HepG2 (cell line): Measurements from ENCODE around the gene CCNL1. TPM values are rescaled to one million over a fixed set of nuclear protein-coding genes. Genes with fewer than 3 reads are reported as not detected.

Experiments
- CHCHD3 ChIP-seq: sonication (generic); formaldehyde crosslinking; IDR thresholded peaks from 2 replicates; pipeline ENCODE4 v1.8.0; 2022; ENCODE audit warnings: mild to moderate bottlenecking, missing genetic modification reagents, moderate library complexity
- EEA1 ChIP-seq: sonication (generic); formaldehyde crosslinking; IDR thresholded peaks from 2 replicates; pipeline ENCODE4 v1.5.1; 2020; ENCODE audit warnings: mild to moderate bottlenecking, missing genetic modification reagents, borderline replicate concordance
- FLYWCH1 ChIP-seq: sonication (generic); formaldehyde crosslinking; IDR thresholded peaks from 2 replicates; pipeline ENCODE4 v1.8.1; 2023; ENCODE audit warnings: mild to moderate bottlenecking, missing genetic modification reagents
- GMEB1 ChIP-seq: sonication (generic); formaldehyde crosslinking; IDR thresholded peaks from 2 replicates; pipeline ENCODE4 v1.5.1; 2020; ENCODE audit warnings: missing genetic modification reagents, mild to moderate bottlenecking, borderline replicate concordance
- IRF2 ChIP-seq: IDR thresholded peaks from 2 replicates; pipeline ENCODE4 v1.6.1; 2018; ENCODE audit warnings: missing genetic modification reagents, missing compliant biosample characterization
- KLF6 ChIP-seq: IDR thresholded peaks from 2 replicates; pipeline ENCODE4 v1.8.0; 2016; ENCODE audit warnings: missing biosample characterization, missing genetic modification reagents
- MYPOP ChIP-seq: sonication (generic); formaldehyde crosslinking; IDR thresholded peaks from 2 replicates; pipeline ENCODE4 v1.8.1; 2023; ENCODE audit warnings: mild to moderate bottlenecking, moderate library complexity, missing genetic modification reagents
- RNF219 ChIP-seq: sonication (generic); formaldehyde crosslinking; IDR thresholded peaks from 2 replicates; pipeline ENCODE4 v1.5.0; 2020; ENCODE audit warnings: mild to moderate bottlenecking, missing genetic modification reagents
- SKIL ChIP-seq: sonication (generic); formaldehyde crosslinking; IDR thresholded peaks from 2 replicates; pipeline ENCODE4 v1.8.0; 2022; ENCODE audit warnings: missing genetic modification reagents, mild to moderate bottlenecking, moderate library complexity, borderline replicate concordance
- SMAD3 ChIP-seq: sonication (generic); formaldehyde crosslinking; IDR thresholded peaks from 2 replicates; pipeline ENCODE4 v1.4.0; 2020; ENCODE audit warnings: missing genetic modification reagents
- SMYD3 ChIP-seq: sonication (generic); formaldehyde crosslinking; IDR thresholded peaks from 2 replicates; pipeline ENCODE4 v1.8.1; 2023; ENCODE audit warnings: mild to moderate bottlenecking, missing genetic modification reagents
- ZFP90 ChIP-seq: sonication (generic); formaldehyde crosslinking; IDR thresholded peaks from 2 replicates; pipeline ENCODE4 v1.8.0; 2022; ENCODE audit warnings: missing genetic modification reagents, mild to moderate bottlenecking, inconsistent platforms, borderline replicate concordance
- ZKSCAN8 ChIP-seq: IDR thresholded peaks from 2 replicates; pipeline ENCODE4 v1.6.1; 2016; ENCODE audit warnings: borderline replicate concordance, missing genetic modification reagents, missing compliant biosample characterization
- ZNF280D ChIP-seq: sonication (generic); formaldehyde crosslinking; IDR thresholded peaks from 2 replicates; pipeline ENCODE4 v1.5.1; 2020; ENCODE audit warnings: mild to moderate bottlenecking, missing genetic modification reagents
- ZNF335 ChIP-seq: sonication (generic); formaldehyde crosslinking; IDR thresholded peaks from 2 replicates; pipeline ENCODE4 v1.4.0; 2020; ENCODE audit warnings: missing genetic modification reagents
- ZNF597 ChIP-seq: sonication (generic); formaldehyde crosslinking; IDR thresholded peaks from 2 replicates; pipeline ENCODE4 v1.5.0; 2020; ENCODE audit warnings: missing genetic modification reagents
- ZNF883 ChIP-seq: sonication (generic); formaldehyde crosslinking; IDR thresholded peaks from 2 replicates; pipeline ENCODE4 v1.5.1; 2020; ENCODE audit warnings: mild to moderate bottlenecking, missing genetic modification reagents; ENCODE audit errors: not compliant biosample characterization
- polyA plus RNA-seq, 8 experiments: library from polyadenylated mRNA; depleted of rRNA in 3 of 8; stranded (reverse) in 7 of 8; unstranded in 1 of 8; fragments of >200 nt; fragmentation: Illumina TruSeq in 4 of 8; extraction: Trizol in 4 of 8; gene quantifications; 2 replicates each; pipeline versions ENCODE4 v1.2.1 to v1.2.3, GENCODE V29; 2011 to 2016; ENCODE audit warnings: low read depth in 4 of 8, missing spikeins in 1 of 8, mixed read lengths in 1 of 8; ENCODE audit not compliant: insufficient read depth in 1 of 8
- total RNA-seq, 5 experiments: library from RNA; depleted of rRNA; stranded (reverse); fragments of >200 nt; fragmentation: Illumina TruSeq; extraction: Trizol; gene quantifications; 2 replicates each; pipeline ENCODE4 v1.2.3, GENCODE V29; 2016; ENCODE audit warnings: low read depth in 1 of 5

Gene CCNL1
- total and polyA plus RNA-seq, 2 of the 13 experiments (the other 11 are each of a cell fraction or from before 2014, with no cell fraction given): 151 to 303 TPM

GRCh38 chr3:157129803-157130466 is 30.0 kb downstream of the CCNL1 start (continued):
- no peak for TF ChIP-seq KLF6 (CRISPR knock-in tag)
- no peak for TF ChIP-seq EEA1 (CRISPR knock-in tag)
- peak; percentile 19; the same call in 1 of the 2 replicates for TF ChIP-seq SMYD3 (CRISPR knock-in tag)
- no peak for TF ChIP-seq IRF2 (CRISPR knock-in tag)
- TF ChIP-seq ZNF335: no peak
- no peak; the same call in 1 of the 2 replicates for TF ChIP-seq ZFP90 (CRISPR knock-in tag)
- peak; percentile 30; the same call in 1 of the 2 replicates for TF ChIP-seq ZKSCAN8 (CRISPR knock-in tag)
- TF ChIP-seq ZNF883 (CRISPR knock-in tag): no peak
- TF ChIP-seq GMEB1 (CRISPR knock-in tag): peak; percentile 27; the same call in 1 of the 2 replicates
- TF ChIP-seq MYPOP (CRISPR knock-in tag): peak; percentile 44
- no peak for TF ChIP-seq SKIL
- TF ChIP-seq CHCHD3 (CRISPR knock-in tag): no peak
- TF ChIP-seq SMAD3 (CRISPR knock-in tag): no peak; the same call in 1 of the 2 replicates
- TF ChIP-seq ZNF597: no peak
- TF ChIP-seq FLYWCH1 (CRISPR knock-in tag): no peak
- no peak for TF ChIP-seq RNF219 (CRISPR knock-in tag)
- TF ChIP-seq ZNF280D (CRISPR knock-in tag): no peak
